Measurements from ENCODE around the gene HOXA10. TPM values are rescaled to one million over a fixed set of nuclear protein-coding genes. Genes with fewer than 3 reads are reported as not detected.

The HOXA10 gene
- total RNA-seq, 1 experiment from 2014 or later = not detected

- H3K27ac Mint-ChIP-seq = no peak overlapping the region; a peak in 1 of 7 replicates
- no peaks in the 10 kb centered on the region for H3K79me2 ChIP-seq (ENCODE audit: insufficient read depth, low read length)
- no CpG with 5 or more reads among the region's 4 CpGs for WGBS (ENCODE audit: extremely low coverage, insufficient read length, low lambda C conversion rate)
Measured at GRCh38 chr7:27167916-27168264, 6.2 kb downstream of the HOXA10 start.

More at GRCh38 chr7:27167916-27168264, 6.2 kb downstream of the HOXA10 start:
- H3K4me1 Mint-ChIP-seq = peaks cover 0 to 15% of the 10 kb centered on the region in 2 experiments; a peak in 3 of 4 replicates
- Histone ChIP-seq H3K27me3 (ENCODE audit: insufficient read depth, low read length) (peaks cover 98% of the 10 kb centered on the region), H2BK12ac (ENCODE audit: insufficient read length, low read depth, low read length) (no peak overlapping the region), H4K8ac (replicated peaks; ENCODE audit: insufficient read length, low read depth, low read length) (no peak overlapping the region), H3K4ac (ENCODE audit: low read depth, low read length) (no peak overlapping the region), H3K14ac (ENCODE audit: insufficient read depth, low read length) (no peak overlapping the region), H2AK5ac (ENCODE audit: insufficient read length, low read length) (no peak overlapping the region), H4K5ac (ENCODE audit: insufficient read length, low read depth, low read length) (no peak overlapping the region), H3K27ac (ENCODE audit: insufficient read length, low read depth, low read length) (no peak overlapping the region), H2BK20ac (ENCODE audit: low read depth, low read length, poor library complexity, severe bottlenecking) (no peak overlapping the region), H3K4me2 (ENCODE audit: insufficient read depth, insufficient read length, low read length) (no peak overlapping the region), H2BK5ac (ENCODE audit: insufficient read length, low read length) (no peak overlapping the region), H2AFZ (ENCODE audit: low read length) (no peak overlapping the region), H2BK15ac (ENCODE audit: low read depth, low read length) (no peak overlapping the region), H3K56ac (ENCODE audit: insufficient read length, low read depth, low read length) (no peak overlapping the region), H3K23ac (ENCODE audit: insufficient read length, low read depth, low read length) (no peak overlapping the region), H3K79me1 (ENCODE audit: insufficient read depth, low read depth, low read length, poor library complexity, severe bottlenecking) (no peaks in the 10 kb centered on the region), H4K20me1 (ENCODE audit: control insufficient read depth, insufficient read depth, insufficient read length) (no peaks in the 10 kb centered on the region), H3K23me2 (ENCODE audit: insufficient read length, low read depth, low read length, poor library complexity, severe bottlenecking) (no peaks in the 10 kb centered on the region), H3T11ph (ENCODE audit: low read length) (no peak overlapping the region), H3K18ac (ENCODE audit: insufficient read length, low read depth, low read length) (no peak overlapping the region), H2BK120ac (ENCODE audit: low read depth, low read length, poor library complexity, severe bottlenecking) (no peak overlapping the region), H4K91ac (ENCODE audit: insufficient read length, low read depth, low read length) (no peak overlapping the region), H3K9me3 (ENCODE audit: control insufficient read depth, low read depth, low read length) (no peaks in the 10 kb centered on the region), H3K4me1 (ENCODE audit: insufficient read depth, low read length) (no peaks in the 10 kb centered on the region), H3K9ac (ENCODE audit: extremely low read depth, insufficient read length, low read length) (no peak overlapping the region)
- H3K27me3 Mint-ChIP-seq (ENCODE audit: low read depth) = peaks cover 100% of the 10 kb centered on the region
- no peak overlapping the region for H3K4me3 Mint-ChIP-seq
- H3K36me3 Mint-ChIP-seq (ENCODE audit: insufficient read depth in 1 of 3, low read depth in 3 of 3) = no peaks in the 10 kb centered on the region; a peak in 1 of 7 replicates
- H3K9me3 Mint-ChIP-seq = peaks cover 9 to 28% of the 10 kb centered on the region in 2 experiments
- no peak for TF ChIP-seq CTCF (conservative IDR thresholded peaks at IDR 0.05)
- DNase-seq = no peak
